ENCODE results near the gene LCN15. TPM values are rescaled to one million over a fixed set of nuclear protein-coding genes. Genes with fewer than 3 reads are reported as not detected.

LCN15 gene
- total RNA-seq, 2 experiments from 2014 or later, result not detected

DNA sequence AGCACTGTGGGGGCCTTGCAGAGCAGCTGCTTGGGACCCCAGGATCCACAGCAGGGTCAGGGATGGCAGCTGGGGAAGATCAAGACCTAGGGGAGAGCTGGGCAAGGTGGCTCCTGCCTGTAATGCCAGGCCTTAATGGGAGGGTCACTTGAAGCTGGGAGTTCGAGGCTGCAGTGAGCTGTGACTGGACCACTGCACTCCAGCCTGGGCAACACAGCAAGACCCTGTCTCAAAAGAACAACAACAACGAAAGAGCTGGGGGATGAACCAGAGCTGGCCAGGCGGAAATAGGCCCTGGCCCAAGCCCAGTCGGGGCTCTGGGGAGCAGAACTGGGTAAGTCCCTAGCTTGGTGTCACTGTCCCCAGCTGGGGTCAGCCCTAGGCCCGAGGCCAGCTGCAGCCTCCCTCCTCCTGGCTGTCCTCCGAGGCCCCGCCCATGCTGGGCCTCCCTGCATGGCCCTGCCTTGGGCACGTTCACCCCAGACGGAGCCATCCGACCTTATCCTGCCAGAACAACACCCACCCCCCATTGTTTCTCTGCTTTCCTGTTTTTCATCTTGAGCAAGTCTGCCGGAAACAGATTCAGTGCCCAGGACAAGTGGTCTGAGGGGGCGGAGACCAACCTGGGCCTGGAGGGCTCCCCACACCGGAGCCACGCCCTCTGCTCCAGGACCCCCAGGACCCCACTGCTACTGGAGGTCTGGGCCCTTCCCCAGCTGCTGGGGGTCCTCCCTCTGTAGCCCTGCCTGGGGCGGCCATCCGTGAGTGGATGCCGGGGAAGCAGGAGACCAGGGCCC is 50.0 kb downstream of the LCN15 start:
- no peak overlapping the region for H3K27ac Mint-ChIP-seq
- H3K36me3 Mint-ChIP-seq (ENCODE audit: low read depth), result no peaks in the 10 kb centered on the region
- DNase-seq (peak in 1 of 14 experiments; percentile 25), ATAC-seq (ENCODE audit: poor library complexity) (no peak)
- Histone ChIP-seq H3K27me3 (ENCODE audit: control insufficient read depth in 1 of 2, insufficient read depth in 2 of 2, low read length in 2 of 2) (peaks cover 36 to 37% of the 10 kb centered on the region in 2 experiments), H3K27ac (ENCODE audit: low read depth in 1 of 2, low read length in 2 of 2) (no peak overlapping the region), H3K4me1 (ENCODE audit: insufficient read depth, low read length) (peaks cover 21% of the 10 kb centered on the region), H3K4me3 (ENCODE audit: low read length) (no peak overlapping the region), H3K9me3 (ENCODE audit: control insufficient read depth in 1 of 2, insufficient read depth in 1 of 2, low read length in 2 of 2) (peaks cover 0 to 18% of the 10 kb centered on the region in 2 experiments), H3K36me3 (ENCODE audit: insufficient read depth, low read length) (no peaks in the 10 kb centered on the region)
- peaks cover 39% of the 10 kb centered on the region for H3K27me3 Mint-ChIP-seq
- H3K4me1 Mint-ChIP-seq (ENCODE audit: low read depth), result no peaks in the 10 kb centered on the region
- CTCF ChIA-PET, result interaction anchor here (1.6 kb wide), 1 partner anchor 14 kb away, joined by 7 read pairs; no protein-coding TSS in a partner anchor
- POLR2A ChIA-PET, result interaction anchor here (0.6 to 2.1 kb wide), 3 partner anchors 9 to 806 kb away, joined by 3 to 12 read pairs (median 10); no protein-coding TSS in a partner anchor
- TF ChIP-seq, protein P1, sequence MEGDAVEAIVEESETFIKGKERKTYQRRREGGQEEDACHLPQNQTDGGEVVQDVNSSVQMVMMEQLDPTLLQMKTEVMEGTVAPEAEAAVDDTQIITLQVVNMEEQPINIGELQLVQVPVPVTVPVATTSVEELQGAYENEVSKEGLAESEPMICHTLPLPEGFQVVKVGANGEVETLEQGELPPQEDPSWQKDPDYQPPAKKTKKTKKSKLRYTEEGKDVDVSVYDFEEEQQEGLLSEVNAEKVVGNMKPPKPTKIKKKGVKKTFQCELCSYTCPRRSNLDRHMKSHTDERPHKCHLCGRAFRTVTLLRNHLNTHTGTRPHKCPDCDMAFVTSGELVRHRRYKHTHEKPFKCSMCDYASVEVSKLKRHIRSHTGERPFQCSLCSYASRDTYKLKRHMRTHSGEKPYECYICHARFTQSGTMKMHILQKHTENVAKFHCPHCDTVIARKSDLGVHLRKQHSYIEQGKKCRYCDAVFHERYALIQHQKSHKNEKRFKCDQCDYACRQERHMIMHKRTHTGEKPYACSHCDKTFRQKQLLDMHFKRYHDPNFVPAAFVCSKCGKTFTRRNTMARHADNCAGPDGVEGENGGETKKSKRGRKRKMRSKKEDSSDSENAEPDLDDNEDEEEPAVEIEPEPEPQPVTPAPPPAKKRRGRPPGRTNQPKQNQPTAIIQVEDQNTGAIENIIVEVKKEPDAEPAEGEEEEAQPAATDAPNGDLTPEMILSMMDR (IDR thresholded peaks at IDR 0.05), result no peak
- peak overlapping the region; percentile 38 for H3K4me3 Mint-ChIP-seq
- no peaks in the 10 kb centered on the region for H3K9me3 Mint-ChIP-seq
- intact Hi-C loops (cut with DNase I, micrococcal nuclease), result no loop called here

DNA sequence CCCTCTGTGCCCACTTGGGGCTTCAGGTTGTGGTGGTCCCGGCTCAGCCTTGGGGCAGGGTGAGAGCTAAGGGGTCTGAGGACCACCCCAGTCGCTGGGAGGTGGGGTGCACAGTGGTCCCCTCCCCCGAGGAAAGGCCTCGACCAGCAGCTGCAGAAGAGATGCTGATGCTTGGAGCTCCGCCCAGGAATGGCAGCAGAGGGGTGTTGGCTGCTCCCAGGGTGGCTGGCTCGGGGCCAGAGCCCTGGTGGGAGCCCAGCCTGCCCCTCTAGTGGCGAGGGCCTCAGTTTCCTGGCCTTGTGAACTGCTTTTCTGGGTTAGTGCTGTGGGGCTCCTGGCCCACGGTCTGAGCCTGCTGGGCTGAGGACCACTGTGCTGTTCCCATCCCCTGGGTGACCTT is 50.8 kb downstream of the LCN15 start:
- POLR2A ChIA-PET, result interaction anchor here (0.6 to 2.1 kb wide), 3 partner anchors 9 to 806 kb away, joined by 3 to 12 read pairs (median 10); no protein-coding TSS in a partner anchor
- DNase-seq (peak in 1 of 14 experiments; percentile 20), ATAC-seq (ENCODE audit: poor library complexity) (no peak)
- H3K36me3 Mint-ChIP-seq (ENCODE audit: low read depth), result no peaks in the 10 kb centered on the region
- CTCF ChIA-PET, result interaction anchor here (1.6 kb wide), 1 partner anchor 14 kb away, joined by 7 read pairs; no protein-coding TSS in a partner anchor
- no peak overlapping the region for H3K27ac ChIP-seq (ENCODE audit: low read depth in 1 of 2, low read length in 2 of 2)
- H3K27me3 Mint-ChIP-seq, result peaks cover 44% of the 10 kb centered on the region
- H3K27me3 ChIP-seq (ENCODE audit: control insufficient read depth in 1 of 2, insufficient read depth in 2 of 2, low read length in 2 of 2), result peaks cover 37% of the 10 kb centered on the region in 2 experiments
- no peak overlapping the region for H3K4me3 ChIP-seq (ENCODE audit: low read length)
- H3K4me1 ChIP-seq (ENCODE audit: insufficient read depth, low read length), result peaks cover 14% of the 10 kb centered on the region
- H3K27ac Mint-ChIP-seq, result no peak overlapping the region
- H3K9me3 ChIP-seq (ENCODE audit: control insufficient read depth in 1 of 2, insufficient read depth in 1 of 2, low read length in 2 of 2), result peaks cover 0 to 18% of the 10 kb centered on the region in 2 experiments
- H3K4me1 Mint-ChIP-seq (ENCODE audit: low read depth), result no peaks in the 10 kb centered on the region
- no peak overlapping the region for H3K4me3 Mint-ChIP-seq
- TF ChIP-seq, protein P1 (IDR thresholded peaks at IDR 0.05), result no peak
- intact Hi-C loops (cut with DNase I, micrococcal nuclease), result no loop called here
- no peaks in the 10 kb centered on the region for H3K36me3 ChIP-seq (ENCODE audit: insufficient read depth, low read length)
- H3K9me3 Mint-ChIP-seq, result no peaks in the 10 kb centered on the region

- Mint-ChIP-seq H3K27ac (no peak overlapping the region), H3K4me3 (no peak overlapping the region), H3K27me3 (peaks cover 50% of the 10 kb centered on the region), H3K36me3 (ENCODE audit: low read depth) (no peaks in the 10 kb centered on the region), H3K9me3 (no peaks in the 10 kb centered on the region), H3K4me1 (ENCODE audit: low read depth) (no peaks in the 10 kb centered on the region)
- POLR2A ChIA-PET, result interaction anchor here (2.0 to 2.1 kb wide), 2 partner anchors 10 to 15 kb away, joined by 10 to 12 read pairs; no protein-coding TSS in a partner anchor
- ATAC-seq (ENCODE audit: poor library complexity) (no peak), DNase-seq (peak in 1 of 14 experiments; percentile 16)
- Histone ChIP-seq H3K4me1 (ENCODE audit: insufficient read depth, low read length) (peaks cover 14% of the 10 kb centered on the region), H3K27ac (ENCODE audit: low read depth in 1 of 2, low read length in 2 of 2) (no peak overlapping the region), H3K9me3 (ENCODE audit: control insufficient read depth in 1 of 2, insufficient read depth in 1 of 2, low read length in 2 of 2) (peaks cover 0 to 18% of the 10 kb centered on the region in 2 experiments), H3K27me3 (ENCODE audit: control insufficient read depth in 1 of 2, insufficient read depth in 2 of 2, low read length in 2 of 2) (peaks cover 37% of the 10 kb centered on the region in 2 experiments), H3K36me3 (ENCODE audit: insufficient read depth, low read length) (no peaks in the 10 kb centered on the region), H3K4me3 (ENCODE audit: low read length) (no peak overlapping the region)
- CTCF ChIA-PET, result interaction anchor here (1.6 kb wide), 1 partner anchor 15 kb away, joined by 7 read pairs; no protein-coding TSS in a partner anchor
- TF ChIP-seq, protein P1 (IDR thresholded peaks at IDR 0.05), result no peak
- intact Hi-C loops (cut with DNase I, micrococcal nuclease), result no loop called here
Measured at GRCh38 chr9:136712690-136713544, 51.4 kb downstream of the LCN15 start.
